Hepatocyte (in vitro differentiated cells): ENCODE measurements around the gene M6PR.

Source experiments
- CTCF ChIP-seq: fragments of 200-600 bp; sonication (generic); IDR thresholded peaks from 2 replicates; pipeline ENCODE4 v1.5.1; 2016; ENCODE audit warnings: antibody characterized with exemption, mild to moderate bottlenecking; ENCODE audit not compliant: poor library complexity
- EZH2 ChIP-seq: fragments of 200-600 bp; sonication (generic); IDR thresholded peaks from 2 replicates; pipeline ENCODE4 v1.6.1; 2016; ENCODE audit warnings: antibody characterized with exemption, mild to moderate bottlenecking, borderline replicate concordance

GRCh38 chr12:8958066-8958465 lies 8.6 kb upstream of the M6PR start:
- TF ChIP-seq CTCF = no peak
- no peak for TF ChIP-seq EZH2
